B cell (primary cell): ENCODE measurements around the gene TRIM68. TPM values are rescaled to one million over a fixed set of nuclear protein-coding genes. Genes with fewer than 3 reads are reported as not detected.

ENCODE experiments used
- ATAC-seq: fragments of 200-7000 bp; cut with Tn5 transposase; one replicate; pipeline ENCODE4 v1.10.0; 2021; ENCODE audit warnings: low read depth, mild to moderate bottlenecking, moderate number of reproducible peaks, moderate library complexity
- CTCF ChIA-PET: fragments of 350-600 bp; sonication (Branson Sonifier 250); formaldehyde crosslinking; loops from one replicate; lab custom pipeline; 2021; ENCODE audit warnings: antibody characterized with exemption, inconsistent platforms; lab: Charles Lee
- POLR2A ChIA-PET: fragments of 350-600 bp; sonication (Branson Sonifier 250); formaldehyde crosslinking; loops from one replicate; lab custom pipeline; 2021; ENCODE audit warnings: antibody characterized with exemption; lab: Charles Lee
- DNase-seq: peaks from one replicate; pipeline ENCODE4 v3.0.0; 2013
- H2AFZ ChIP-seq: 2 replicates; pipeline ENCODE4 v1.6.1; 2012; ENCODE audit warnings: mild to moderate bottlenecking, low read depth, low read length; ENCODE audit not compliant: insufficient read depth, poor library complexity, severe bottlenecking
- H3K27ac ChIP-seq, 2 donors: 1 replicate in 1 of 2; 2 replicates in 1 of 2; pipeline ENCODE4 v1.5.1; 2012 to 2013; ENCODE audit warnings: low read length in 2 of 2, mild to moderate bottlenecking in 2 of 2, moderate library complexity in 1 of 2
- H3K27me3 ChIP-seq, 4 experiments: fragments of 200-600 bp in 1 of 4; sonication (generic) in 1 of 4; replicated peaks in 1 of 4; 1 replicate in 2 of 4; 2 replicates in 2 of 4; pipeline versions ENCODE4 v1.6.1 to v1.7.0; 2013 to 2016; ENCODE audit warnings: low read length in 3 of 4, mild to moderate bottlenecking in 2 of 4, mixed read lengths in 1 of 4, moderate library complexity in 1 of 4; ENCODE audit not compliant: insufficient read depth in 4 of 4, control insufficient read depth in 3 of 4; ENCODE audit errors: control extremely low read depth in 1 of 4
- H3K36me3 ChIP-seq, 2 experiments: replicated peaks in 1 of 2; 1 replicate in 1 of 2; 2 replicates in 1 of 2; pipeline versions ENCODE4 v1.6.1 to v1.7.1; 2013; ENCODE audit warnings: low read length in 1 of 2; ENCODE audit not compliant: insufficient read depth in 2 of 2, control insufficient read depth in 1 of 2; ENCODE audit errors: control extremely low read depth in 1 of 2, extremely low read depth in 1 of 2
- H3K4me1 ChIP-seq, 2 donors: fragments of 200-600 bp in 1 of 2; sonication (generic) in 1 of 2; 1 replicate in 1 of 2; 2 replicates in 1 of 2; pipeline versions ENCODE4 v1.5.1 to v1.6.1; 2013 to 2017; ENCODE audit warnings: low read length in 2 of 2; ENCODE audit not compliant: control insufficient read depth in 2 of 2, insufficient read depth in 2 of 2
- H3K4me2 ChIP-seq: replicated peaks from 2 replicates; pipeline ENCODE3; 2012; ENCODE audit warnings: mild to moderate bottlenecking, low read depth, low read length; ENCODE audit not compliant: poor library complexity, severe bottlenecking
- H3K4me3 ChIP-seq, 5 experiments: fragments of 200-600 bp in 1 of 5; sonication (generic) in 1 of 5; 1 replicate in 3 of 5; 2 replicates in 2 of 5; pipeline versions ENCODE4 v1.5.1 to v1.7.0; 2011 to 2016; ENCODE audit warnings: low read length in 4 of 5, mild to moderate bottlenecking in 4 of 5, low read depth in 2 of 5, control low read depth in 1 of 5, moderate library complexity in 1 of 5; ENCODE audit not compliant: insufficient read depth in 1 of 5; ENCODE audit errors: control extremely low read depth in 1 of 5, extremely low read depth in 1 of 5
- H3K79me2 ChIP-seq: fragments of 200-600 bp; sonication (generic); one replicate; pipeline ENCODE4 v1.6.0; 2016; ENCODE audit warnings: low read length; ENCODE audit not compliant: control insufficient read depth, insufficient read depth
- H3K9ac ChIP-seq: fragments of 200-600 bp; sonication (generic); 2 replicates; pipeline ENCODE4 v1.6.1; 2017; ENCODE audit warnings: mild to moderate bottlenecking, low read length, moderate library complexity
- H3K9me3 ChIP-seq, 3 donors: one replicate each; pipeline versions ENCODE4 v1.6.1 to v1.7.1; 2013; ENCODE audit warnings: low read length in 2 of 3; ENCODE audit not compliant: control insufficient read depth in 2 of 3, insufficient read depth in 1 of 3; ENCODE audit errors: control extremely low read depth in 1 of 3
- H4K20me1 ChIP-seq: 2 replicates; pipeline ENCODE4 v1.6.0; 2012; ENCODE audit warnings: mild to moderate bottlenecking, low read length; ENCODE audit not compliant: insufficient read depth, control insufficient read depth, poor library complexity, severe bottlenecking
- H3K27ac Mint-ChIP-seq: one replicate; pipeline ENCODE4 v1.8.0; 2021; ENCODE audit warnings: mixed read lengths
- H3K27me3 Mint-ChIP-seq: one replicate; pipeline ENCODE4 v1.8.0; 2021; ENCODE audit warnings: mixed read lengths
- H3K4me1 Mint-ChIP-seq: one replicate; pipeline ENCODE4 v1.8.0; 2021; ENCODE audit warnings: mixed read lengths
- H3K4me3 Mint-ChIP-seq: one replicate; pipeline ENCODE4 v1.8.0; 2021; ENCODE audit warnings: mixed read lengths
- H3K9me3 Mint-ChIP-seq: one replicate; pipeline ENCODE4 v1.8.0; 2022; ENCODE audit warnings: mixed read lengths; ENCODE audit not compliant: insufficient read depth
- EZH2 ChIP-seq: IDR thresholded peaks from 2 replicates; pipeline ENCODE4 v1.6.1; 2012; ENCODE audit warnings: borderline replicate concordance, low read depth, mild to moderate bottlenecking, moderate library complexity, low read length; ENCODE audit not compliant: insufficient read depth, poor library complexity, severe bottlenecking
- WGBS: methylation state at CpG from one replicate; pipeline ENCODE4 v1.1.5; 2013; ENCODE audit warnings: missing lambda C conversion rate; ENCODE audit not compliant: insufficient coverage; 5-methylcytosine and 5-hydroxymethylcytosine counted together
- intact Hi-C: fragments of 100-400 bp; cut with micrococcal nuclease; formaldehyde crosslinking; loops from one replicate; pipeline ENCODE4 v1.10.0; 2022
- polyA minus RNA-seq: library from RNA; depleted of rRNA, polyadenylated mRNA; stranded (reverse); fragments of >200 nt; gene quantifications from 2 replicates; pipeline ENCODE4 v1.2.3, GENCODE V29; 2012
- polyA plus RNA-seq: library from polyadenylated mRNA; depleted of rRNA; stranded (reverse); fragments of >200 nt; gene quantifications from 2 replicates; pipeline ENCODE4 v1.2.3, GENCODE V29; 2012
- total RNA-seq, 2 donors: library from RNA; stranded (reverse); fragments of 120-200 nt in 1 of 2; gene quantifications; 1 replicate in 1 of 2; 2 replicates in 1 of 2; pipeline versions ENCODE4 v1.2.3 to v1.2.4, GENCODE V29; 2013 to 2022
- TF ChIP-seq, protein P1 (sequence below): fragments of 200-600 bp; IDR thresholded peaks from one replicate; pipeline ENCODE4 v1.8.0; 2022; ENCODE audit warnings: antibody characterized with exemption, mild to moderate bottlenecking

TRIM68 gene, protein sequence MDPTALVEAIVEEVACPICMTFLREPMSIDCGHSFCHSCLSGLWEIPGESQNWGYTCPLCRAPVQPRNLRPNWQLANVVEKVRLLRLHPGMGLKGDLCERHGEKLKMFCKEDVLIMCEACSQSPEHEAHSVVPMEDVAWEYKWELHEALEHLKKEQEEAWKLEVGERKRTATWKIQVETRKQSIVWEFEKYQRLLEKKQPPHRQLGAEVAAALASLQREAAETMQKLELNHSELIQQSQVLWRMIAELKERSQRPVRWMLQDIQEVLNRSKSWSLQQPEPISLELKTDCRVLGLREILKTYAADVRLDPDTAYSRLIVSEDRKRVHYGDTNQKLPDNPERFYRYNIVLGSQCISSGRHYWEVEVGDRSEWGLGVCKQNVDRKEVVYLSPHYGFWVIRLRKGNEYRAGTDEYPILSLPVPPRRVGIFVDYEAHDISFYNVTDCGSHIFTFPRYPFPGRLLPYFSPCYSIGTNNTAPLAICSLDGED
- total RNA-seq = 19.8 and 21.7 TPM in 2 replicates
- 13.6 TPM for total RNA-seq (2013)
- 5.6 and 7.6 TPM in 2 replicates for polyA plus RNA-seq
- polyA minus RNA-seq = 6.6 and 9.9 TPM in 2 replicates

DNA sequence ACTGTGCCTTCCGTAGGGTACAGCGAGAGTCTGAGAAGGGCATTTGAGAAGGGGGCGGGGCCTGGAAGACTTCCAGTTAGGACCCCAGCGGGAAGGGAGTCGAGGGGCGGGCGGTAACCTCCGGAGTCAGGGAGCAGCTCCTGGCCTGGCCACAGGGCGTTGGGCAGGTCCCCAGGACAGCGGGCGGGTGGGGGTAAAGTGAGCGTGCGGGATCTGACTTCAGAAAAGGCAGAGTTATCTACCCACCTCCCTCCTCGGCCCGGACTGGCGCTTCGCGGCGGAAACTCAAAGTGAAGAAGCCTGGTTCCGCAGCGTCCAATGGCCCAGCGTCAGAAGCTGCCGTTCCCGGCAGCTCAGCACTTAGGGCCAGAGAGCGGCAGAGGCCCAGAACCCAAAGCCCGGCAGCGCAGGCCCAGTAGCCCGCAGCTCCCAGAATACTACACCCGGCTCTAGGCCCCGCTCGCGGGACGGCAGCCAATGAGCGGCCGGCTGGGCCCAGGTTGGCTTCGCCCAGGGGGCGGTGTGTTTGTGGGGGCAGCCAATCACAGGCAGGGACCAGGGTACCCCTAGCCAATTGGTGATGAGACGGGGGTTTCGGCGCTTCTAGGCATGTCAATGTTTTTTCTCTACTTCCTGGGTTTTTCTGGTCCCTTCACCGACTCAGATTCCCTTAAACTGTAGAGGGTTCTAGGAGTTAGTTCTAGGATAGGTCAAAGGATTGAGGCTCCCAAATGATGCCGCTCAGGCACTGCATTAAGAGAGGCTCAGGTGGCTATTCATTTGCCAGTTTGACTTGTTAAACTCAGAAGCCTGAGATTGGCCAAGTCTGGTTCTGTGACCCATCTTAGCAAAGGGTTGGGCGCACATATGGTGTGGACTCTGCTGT lies at the start of gene TRIM68:
TSS of gene TRIM68 (minus strand) at position 451 of the 886 bp plus-strand sequence. CDS start 2,727 bp downstream, outside the sequence.
- no peaks in the 10 kb centered on the region for H3K27me3 Mint-ChIP-seq
- peak within 1 kb of the TSS; percentile 97 for H3K4me3 Mint-ChIP-seq
- Histone ChIP-seq H3K79me2 (peaks cover 5% of the 10 kb centered on the region), H3K4me1 (peaks cover 21 to 29% of the 10 kb centered on the region in 2 donors), H3K27me3 (no peaks in the 10 kb centered on the region), H3K36me3 (peaks cover 0 to 14% of the 10 kb centered on the region in 2 experiments), H3K9ac (peak within 1 kb of the TSS; percentile 90), H2AFZ (peak within 1 kb of the TSS; percentile 100), H3K9me3 (no peaks in the 10 kb centered on the region), H3K27ac (peak within 1 kb of the TSS; percentile 72 to 93), H3K4me2 (peak within 1 kb of the TSS; percentile 84), H3K4me3 (peak within 1 kb of the TSS; percentile 65 to 89 (median 79)), H4K20me1 (peaks cover 6% of the 10 kb centered on the region)
- WGBS = 5% methylated on average over 41 of the region's 43 CpGs
- peak; percentile 99 for ATAC-seq
- TF ChIP-seq, protein P1, sequence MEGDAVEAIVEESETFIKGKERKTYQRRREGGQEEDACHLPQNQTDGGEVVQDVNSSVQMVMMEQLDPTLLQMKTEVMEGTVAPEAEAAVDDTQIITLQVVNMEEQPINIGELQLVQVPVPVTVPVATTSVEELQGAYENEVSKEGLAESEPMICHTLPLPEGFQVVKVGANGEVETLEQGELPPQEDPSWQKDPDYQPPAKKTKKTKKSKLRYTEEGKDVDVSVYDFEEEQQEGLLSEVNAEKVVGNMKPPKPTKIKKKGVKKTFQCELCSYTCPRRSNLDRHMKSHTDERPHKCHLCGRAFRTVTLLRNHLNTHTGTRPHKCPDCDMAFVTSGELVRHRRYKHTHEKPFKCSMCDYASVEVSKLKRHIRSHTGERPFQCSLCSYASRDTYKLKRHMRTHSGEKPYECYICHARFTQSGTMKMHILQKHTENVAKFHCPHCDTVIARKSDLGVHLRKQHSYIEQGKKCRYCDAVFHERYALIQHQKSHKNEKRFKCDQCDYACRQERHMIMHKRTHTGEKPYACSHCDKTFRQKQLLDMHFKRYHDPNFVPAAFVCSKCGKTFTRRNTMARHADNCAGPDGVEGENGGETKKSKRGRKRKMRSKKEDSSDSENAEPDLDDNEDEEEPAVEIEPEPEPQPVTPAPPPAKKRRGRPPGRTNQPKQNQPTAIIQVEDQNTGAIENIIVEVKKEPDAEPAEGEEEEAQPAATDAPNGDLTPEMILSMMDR = no peak
- TF ChIP-seq EZH2 = no peak
- ChIA-PET POLR2A (no interaction called here), CTCF (interaction anchor here (1.0 to 1.1 kb wide), 2 partner anchors 28 to 421 kb away, joined by 3 read pairs; no protein-coding TSS in a partner anchor)
- intact Hi-C loops = loop anchor here (1.0 to 10.0 kb wide), 2 partner anchors 215 to 1627 kb away; partner anchors contain the start of genes CNGA4, FHIP1B and TRIM21
- H3K9me3 Mint-ChIP-seq = peaks cover 3% of the 10 kb centered on the region
- peak; percentile 93 for DNase-seq
- H3K4me1 Mint-ChIP-seq = peaks cover 45% of the 10 kb centered on the region
- peak within 1 kb of the TSS; percentile 94 for H3K27ac Mint-ChIP-seq
